PC-9 (cell line): Measurements from ENCODE around the gene KCNH1. TPM values are rescaled to one million over a fixed set of nuclear protein-coding genes. Genes with fewer than 3 reads are reported as not detected.

Source experiments
- BruUV-seq: library from RNA; stranded (reverse); fragments of 400-500 nt; replicated peaks from 2 replicates; lab custom pipeline; 2021; lab: Mats Ljungman, UMichigan
- CTCF ChIA-PET: fragments of 300-600 bp; sonication (Branson Sonifier 250); formaldehyde crosslinking; loops from one replicate; lab custom pipeline; 2022; ENCODE audit warnings: antibody characterized with exemption; lab: Charles Lee
- POLR2A ChIA-PET: fragments of 300-600 bp; sonication (Branson Sonifier 250); formaldehyde crosslinking; loops from one replicate; lab custom pipeline; 2022; ENCODE audit warnings: antibody characterized with exemption; ENCODE audit not compliant: unreplicated experiment; lab: Charles Lee
- DNase-seq, 2 experiments: peaks; one replicate each; pipeline versions ENCODE4 v3.0.0 to v3.0.0-alpha.2; 2015 to 2022; ENCODE audit warnings: mixed read lengths in 1 of 2
- H2AFZ ChIP-seq: fragments of 200-600 bp; sonication (generic); 2 replicates; pipeline ENCODE4 v1.8.1; 2017; ENCODE audit warnings: antibody characterized with exemption
- H3F3A ChIP-seq: fragments of 200-600 bp; sonication (generic); 2 replicates; pipeline ENCODE4 v1.8.1; 2017; ENCODE audit warnings: antibody characterized with exemption, mild to moderate bottlenecking, low read depth; ENCODE audit not compliant: insufficient read depth
- H3K27ac ChIP-seq: fragments of 200-600 bp; sonication (generic); 2 replicates; pipeline ENCODE4 v1.6.1; 2016; ENCODE audit warnings: mixed run types
- H3K27me3 ChIP-seq: fragments of 200-600 bp; sonication (generic); 2 replicates; pipeline ENCODE4 v1.6.1; 2016; ENCODE audit warnings: low read depth, mixed run types; ENCODE audit not compliant: insufficient read depth
- H3K36me3 ChIP-seq: fragments of 200-600 bp; sonication (generic); 2 replicates; pipeline ENCODE4 v1.6.1; 2016; ENCODE audit warnings: low read depth, mixed run types
- H3K4me1 ChIP-seq: fragments of 200-600 bp; sonication (generic); replicated peaks from 2 replicates; pipeline ENCODE4 v1.6.1; 2016; ENCODE audit warnings: mixed run types; ENCODE audit not compliant: insufficient read depth
- H3K4me2 ChIP-seq: fragments of 200-600 bp; sonication (generic); 2 replicates; pipeline ENCODE4 v1.6.1; 2017; ENCODE audit warnings: mixed run types
- H3K4me3 ChIP-seq: fragments of 200-600 bp; sonication (generic); 2 replicates; pipeline ENCODE4 v1.6.1; 2016; ENCODE audit warnings: mixed run types
- H3K79me2 ChIP-seq: fragments of 200-600 bp; sonication (generic); 2 replicates; pipeline ENCODE4 v1.6.1; 2017; ENCODE audit warnings: low read depth, mixed run types
- H3K9me2 ChIP-seq: fragments of 200-600 bp; sonication (generic); 2 replicates; pipeline ENCODE4 v1.8.1; 2017; ENCODE audit warnings: mild to moderate bottlenecking; ENCODE audit not compliant: insufficient read depth
- H3K9me3 ChIP-seq: fragments of 200-600 bp; sonication (generic); 2 replicates; pipeline ENCODE4 v1.8.1; 2016; ENCODE audit warnings: low read depth; ENCODE audit not compliant: insufficient read depth
- H4K20me1 ChIP-seq: fragments of 200-600 bp; sonication (generic); 2 replicates; pipeline ENCODE4 v1.8.1; 2017; ENCODE audit not compliant: insufficient read depth
- EZH2 ChIP-seq: fragments of 200-600 bp; sonication (generic); IDR thresholded peaks from 2 replicates; pipeline ENCODE4 v1.8.0; 2017; ENCODE audit warnings: antibody characterized with exemption, low read depth
- intact Hi-C: fragments of 100-400 bp; cut with micrococcal nuclease; formaldehyde crosslinking; loops from one replicate; pipeline ENCODE4 v1.10.0; 2022; ENCODE audit not compliant: unreplicated experiment
- total RNA-seq: library from RNA; stranded (reverse); gene quantifications from 2 replicates; pipeline ENCODE4 v1.2.3, GENCODE V29; 2021
- TF ChIP-seq, protein P1 (sequence below): fragments of 200-600 bp; sonication (generic); conservative IDR thresholded peaks from 2 replicates; pipeline ENCODE4 v1.6.1; 2017; ENCODE audit warnings: mixed run types, antibody characterized with exemption, mild to moderate bottlenecking, moderate library complexity

KCNH1 gene
- total RNA-seq, 1 experiment from 2014 or later = not detected

DNA sequence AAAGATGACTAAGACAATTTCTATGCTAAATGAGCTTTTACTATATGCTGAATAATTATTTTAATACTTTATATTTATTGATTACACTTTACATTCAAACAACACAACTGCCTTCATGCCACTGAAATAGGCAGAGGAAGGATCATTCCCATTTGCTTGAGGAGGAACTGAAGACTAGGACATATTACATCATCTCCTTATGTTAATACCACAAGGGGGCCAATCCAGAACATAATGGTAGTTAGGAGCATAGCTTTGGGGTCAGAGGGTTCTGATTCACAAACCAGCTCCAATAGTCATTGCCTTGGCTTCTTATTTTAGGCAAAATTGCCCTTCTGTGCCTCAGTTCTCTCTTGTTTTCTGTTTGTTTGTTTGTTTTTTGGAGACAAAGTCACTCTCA is 306.5 kb downstream of the KCNH1 start:
- no peak for DNase-seq
- TF ChIP-seq EZH2 = no peak
- TF ChIP-seq, protein P1, sequence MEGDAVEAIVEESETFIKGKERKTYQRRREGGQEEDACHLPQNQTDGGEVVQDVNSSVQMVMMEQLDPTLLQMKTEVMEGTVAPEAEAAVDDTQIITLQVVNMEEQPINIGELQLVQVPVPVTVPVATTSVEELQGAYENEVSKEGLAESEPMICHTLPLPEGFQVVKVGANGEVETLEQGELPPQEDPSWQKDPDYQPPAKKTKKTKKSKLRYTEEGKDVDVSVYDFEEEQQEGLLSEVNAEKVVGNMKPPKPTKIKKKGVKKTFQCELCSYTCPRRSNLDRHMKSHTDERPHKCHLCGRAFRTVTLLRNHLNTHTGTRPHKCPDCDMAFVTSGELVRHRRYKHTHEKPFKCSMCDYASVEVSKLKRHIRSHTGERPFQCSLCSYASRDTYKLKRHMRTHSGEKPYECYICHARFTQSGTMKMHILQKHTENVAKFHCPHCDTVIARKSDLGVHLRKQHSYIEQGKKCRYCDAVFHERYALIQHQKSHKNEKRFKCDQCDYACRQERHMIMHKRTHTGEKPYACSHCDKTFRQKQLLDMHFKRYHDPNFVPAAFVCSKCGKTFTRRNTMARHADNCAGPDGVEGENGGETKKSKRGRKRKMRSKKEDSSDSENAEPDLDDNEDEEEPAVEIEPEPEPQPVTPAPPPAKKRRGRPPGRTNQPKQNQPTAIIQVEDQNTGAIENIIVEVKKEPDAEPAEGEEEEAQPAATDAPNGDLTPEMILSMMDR = no peak
- H3K9me2 ChIP-seq = no peaks in the 10 kb centered on the region
- no peak overlapping the region for H3K4me2 ChIP-seq
- no peak overlapping the region for H2AFZ ChIP-seq
- intact Hi-C loops = no loop called here
- H3K4me1 ChIP-seq = no peaks in the 10 kb centered on the region
- no peaks in the 10 kb centered on the region for H3K9me3 ChIP-seq
- no peaks in the 10 kb centered on the region; the same call in 1 of the 2 replicates for H3K27me3 ChIP-seq
- no peaks in the 10 kb centered on the region for H3K36me3 ChIP-seq
- H3K4me3 ChIP-seq = no peak overlapping the region
- H4K20me1 ChIP-seq = no peaks in the 10 kb centered on the region
- POLR2A ChIA-PET = no interaction called here
- BruUV-seq = no TSS peak
- CTCF ChIA-PET = no interaction called here
- no peaks in the 10 kb centered on the region for H3K79me2 ChIP-seq
- no peaks in the 10 kb centered on the region for H3F3A ChIP-seq
- no peak overlapping the region for H3K27ac ChIP-seq

DNA sequence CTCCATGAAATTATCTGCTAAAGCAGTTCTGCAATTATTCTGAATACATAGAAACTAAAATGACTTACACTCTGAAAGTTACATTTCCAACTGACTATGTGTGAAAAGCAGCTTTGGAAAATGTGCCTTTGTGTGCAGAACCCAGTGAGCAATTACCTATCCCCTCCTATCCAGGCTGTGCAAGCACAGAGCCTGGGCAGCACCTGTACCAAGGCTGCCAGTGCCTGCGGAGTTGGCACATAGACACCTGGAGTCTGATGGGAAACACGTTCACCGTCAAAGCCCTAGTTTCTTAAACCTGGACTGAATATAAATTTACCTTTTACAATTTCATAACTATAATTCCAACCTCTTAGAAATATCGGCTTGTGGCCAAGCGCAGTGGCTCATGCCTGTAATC is 307.3 kb downstream of the KCNH1 start:
- H3K27ac ChIP-seq = no peak overlapping the region
- no peaks in the 10 kb centered on the region for H3K79me2 ChIP-seq
- ChIA-PET CTCF (no interaction called here), POLR2A (no interaction called here)
- no peak overlapping the region for H3K4me3 ChIP-seq
- H3K4me2 ChIP-seq = no peak overlapping the region
- H3K9me2 ChIP-seq = no peaks in the 10 kb centered on the region
- H3K27me3 ChIP-seq = no peaks in the 10 kb centered on the region; the same call in 1 of the 2 replicates
- H3K4me1 ChIP-seq = no peaks in the 10 kb centered on the region
- TF ChIP-seq, protein P1 = no peak
- no peak for TF ChIP-seq EZH2
- intact Hi-C loops = no loop called here
- no peaks in the 10 kb centered on the region for H3F3A ChIP-seq
- no peaks in the 10 kb centered on the region for H3K9me3 ChIP-seq
- no peak for DNase-seq
- no peaks in the 10 kb centered on the region for H3K36me3 ChIP-seq
- no peaks in the 10 kb centered on the region for H4K20me1 ChIP-seq
- H2AFZ ChIP-seq = no peak overlapping the region
- no TSS peak for BruUV-seq

DNA sequence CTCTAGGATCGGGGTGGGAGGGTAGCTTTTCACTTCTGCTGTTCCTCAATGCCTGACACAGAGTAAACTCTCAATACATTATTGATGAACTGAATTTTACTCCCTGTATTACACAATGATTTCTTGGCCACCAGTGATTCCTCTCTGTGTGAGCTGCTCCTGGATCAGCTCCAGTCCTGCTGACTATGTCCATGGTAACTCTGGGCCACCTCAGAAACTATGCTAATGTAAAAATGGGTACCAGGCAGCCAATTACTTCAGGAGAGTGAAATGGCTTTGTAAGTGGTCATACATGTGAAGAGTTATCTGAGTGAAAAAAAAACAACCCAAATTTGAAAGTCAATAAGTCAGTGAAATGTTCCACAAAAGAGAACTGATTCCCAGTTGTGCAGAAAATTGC is 311.0 kb downstream of the KCNH1 start:
- ChIA-PET POLR2A (no interaction called here), CTCF (no interaction called here)
- TF ChIP-seq, protein P1 = no peak
- TF ChIP-seq EZH2 = no peak

More for the DNA sequence above, 311.0 kb downstream of the KCNH1 start:
- H3F3A ChIP-seq = no peaks in the 10 kb centered on the region
- no peaks in the 10 kb centered on the region for H4K20me1 ChIP-seq
- DNase-seq = no peak
- H3K4me1 ChIP-seq = no peaks in the 10 kb centered on the region
- H3K27me3 ChIP-seq = 0 out of 2 replicates have a peak, but pooled peaks cover 4% of the 10 kb centered on the region
- H3K4me3 ChIP-seq = no peak overlapping the region
- H3K79me2 ChIP-seq = no peaks in the 10 kb centered on the region
- H3K4me2 ChIP-seq = no peak overlapping the region
- intact Hi-C loops = no loop called here
- no peaks in the 10 kb centered on the region for H3K9me2 ChIP-seq
- no peak overlapping the region for H3K27ac ChIP-seq
- H2AFZ ChIP-seq = no peak overlapping the region
- H3K9me3 ChIP-seq = no peaks in the 10 kb centered on the region
- no TSS peak for BruUV-seq
- no peaks in the 10 kb centered on the region for H3K36me3 ChIP-seq
